ENCODE data around the gene SPIRE1.

The SPIRE1 gene

DNA sequence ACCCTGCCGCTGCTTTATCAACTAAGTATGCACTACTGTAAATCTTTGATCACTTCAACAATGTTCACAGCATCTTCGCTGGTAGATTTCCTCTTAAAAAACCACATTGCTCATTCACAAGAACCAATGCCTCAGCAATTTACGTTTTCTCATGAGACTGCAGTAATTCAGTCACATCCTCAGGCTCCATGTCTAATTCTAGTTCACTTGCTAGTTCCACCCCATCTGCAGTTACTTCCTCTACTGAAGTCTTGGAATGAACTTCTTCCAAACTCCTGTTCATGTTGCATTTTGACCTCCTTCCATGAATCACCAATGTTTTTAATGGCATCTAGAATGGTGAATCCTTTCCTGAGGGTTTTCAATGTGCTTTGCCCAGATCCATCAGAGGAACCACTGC, 214.4 kb downstream of the SPIRE1 start:
- TF ChIP-seq, protein P1, sequence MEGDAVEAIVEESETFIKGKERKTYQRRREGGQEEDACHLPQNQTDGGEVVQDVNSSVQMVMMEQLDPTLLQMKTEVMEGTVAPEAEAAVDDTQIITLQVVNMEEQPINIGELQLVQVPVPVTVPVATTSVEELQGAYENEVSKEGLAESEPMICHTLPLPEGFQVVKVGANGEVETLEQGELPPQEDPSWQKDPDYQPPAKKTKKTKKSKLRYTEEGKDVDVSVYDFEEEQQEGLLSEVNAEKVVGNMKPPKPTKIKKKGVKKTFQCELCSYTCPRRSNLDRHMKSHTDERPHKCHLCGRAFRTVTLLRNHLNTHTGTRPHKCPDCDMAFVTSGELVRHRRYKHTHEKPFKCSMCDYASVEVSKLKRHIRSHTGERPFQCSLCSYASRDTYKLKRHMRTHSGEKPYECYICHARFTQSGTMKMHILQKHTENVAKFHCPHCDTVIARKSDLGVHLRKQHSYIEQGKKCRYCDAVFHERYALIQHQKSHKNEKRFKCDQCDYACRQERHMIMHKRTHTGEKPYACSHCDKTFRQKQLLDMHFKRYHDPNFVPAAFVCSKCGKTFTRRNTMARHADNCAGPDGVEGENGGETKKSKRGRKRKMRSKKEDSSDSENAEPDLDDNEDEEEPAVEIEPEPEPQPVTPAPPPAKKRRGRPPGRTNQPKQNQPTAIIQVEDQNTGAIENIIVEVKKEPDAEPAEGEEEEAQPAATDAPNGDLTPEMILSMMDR (IDR thresholded peaks at IDR 0.05; ENCODE audit: control insufficient read depth, extremely low read depth, insufficient read depth), result no peak
- DNase-seq (ENCODE audit: low read depth), result no peak
- no peak overlapping the region for H3K4me3 ChIP-seq (ENCODE audit: low read depth, low read length)

- DNase-seq (ENCODE audit: low read depth), result no peak
- TF ChIP-seq, protein P1 (IDR thresholded peaks at IDR 0.05; ENCODE audit: control insufficient read depth, extremely low read depth, insufficient read depth), result no peak
- no peak overlapping the region for H3K4me3 ChIP-seq (ENCODE audit: low read depth, low read length)
Observed at GRCh38 chr18:12442946-12443345, 215.0 kb downstream of the SPIRE1 start.

DNA sequence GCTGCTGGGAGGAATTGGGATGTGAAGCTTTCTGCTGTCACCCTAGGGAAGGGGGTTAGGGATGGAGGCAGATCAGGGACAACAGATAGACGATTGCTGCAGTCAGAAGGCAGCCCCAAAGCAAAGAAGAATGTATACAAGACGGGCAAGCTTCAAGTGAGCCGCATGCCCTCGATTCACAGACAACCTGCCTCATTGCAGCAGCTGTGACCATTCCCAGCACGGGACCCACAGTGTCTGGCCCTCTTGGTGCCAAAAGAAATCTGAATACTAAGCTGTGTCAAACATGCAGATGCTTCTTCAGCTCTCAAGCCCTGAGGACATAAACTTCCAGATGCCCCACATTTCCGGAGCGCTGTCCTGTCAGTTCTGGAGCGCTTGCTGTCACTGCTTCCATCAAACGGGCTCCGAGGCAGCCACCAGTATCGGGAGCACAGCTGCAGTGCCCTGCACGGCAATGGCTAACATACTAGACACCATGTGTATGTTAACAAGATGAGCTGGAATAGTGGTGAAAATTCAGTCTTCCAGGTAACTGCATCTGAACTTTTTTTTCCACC, 216.4 kb downstream of the SPIRE1 start:
- no peak for DNase-seq (ENCODE audit: low read depth)
- H3K4me3 ChIP-seq (ENCODE audit: low read depth, low read length), result no peak overlapping the region
- TF ChIP-seq, protein P1 (IDR thresholded peaks at IDR 0.05; ENCODE audit: control insufficient read depth, extremely low read depth, insufficient read depth), result no peak

DNA sequence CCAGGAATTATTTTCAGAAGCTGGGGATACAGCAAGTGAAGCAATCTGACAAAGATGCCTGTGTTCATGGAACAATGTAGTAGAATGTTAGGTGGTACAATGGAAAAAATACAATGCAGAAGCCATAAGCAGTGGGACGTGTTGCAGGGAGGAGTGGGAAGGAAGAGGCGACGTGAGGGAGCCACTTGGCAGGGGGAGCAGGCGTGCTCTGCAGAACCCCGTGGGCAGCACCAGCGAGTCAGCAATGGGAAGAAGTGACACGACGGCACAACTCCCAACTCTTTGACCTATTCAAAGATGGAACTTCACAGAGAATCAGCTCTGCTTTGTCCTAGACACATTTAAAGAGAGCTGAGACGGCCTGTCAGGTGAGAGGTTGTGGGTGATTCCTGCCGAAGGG, 219.7 kb downstream of the SPIRE1 start:
- no peak for DNase-seq (ENCODE audit: low read depth)
- TF ChIP-seq, protein P1 (IDR thresholded peaks at IDR 0.05; ENCODE audit: control insufficient read depth, extremely low read depth, insufficient read depth), result no peak
- no peak overlapping the region for H3K4me3 ChIP-seq (ENCODE audit: low read depth, low read length)

- no peak for DNase-seq (ENCODE audit: low read depth)
- no peak overlapping the region for H3K4me3 ChIP-seq (ENCODE audit: low read depth, low read length)
- TF ChIP-seq, protein P1 (IDR thresholded peaks at IDR 0.05; ENCODE audit: control insufficient read depth, extremely low read depth, insufficient read depth), result no peak
Observed at GRCh38 chr18:12435867-12436266, 222.0 kb downstream of the SPIRE1 start.

DNA sequence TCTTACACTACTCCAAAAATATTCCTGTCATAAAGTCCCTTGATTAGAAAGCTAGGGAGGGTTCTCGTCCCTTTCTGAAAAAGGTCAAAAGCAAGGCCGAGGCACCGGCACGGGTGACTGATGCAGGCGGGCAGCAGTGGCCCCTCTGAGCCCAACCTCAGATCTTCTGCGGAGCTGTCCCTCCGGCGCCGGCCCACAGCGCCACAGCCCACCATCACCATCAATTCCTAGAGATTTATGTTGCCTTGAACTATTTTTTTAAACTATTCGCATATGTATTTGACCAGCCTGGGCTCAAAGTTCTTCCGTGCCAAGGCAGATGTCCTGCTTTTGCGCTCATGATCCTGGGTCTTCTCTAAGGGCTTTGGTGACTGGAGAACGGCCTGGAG, 223.4 kb downstream of the SPIRE1 start:
- TF ChIP-seq, protein P1 (IDR thresholded peaks at IDR 0.05; ENCODE audit: control insufficient read depth, extremely low read depth, insufficient read depth), result no peak
- no peak overlapping the region for H3K4me3 ChIP-seq (ENCODE audit: low read depth, low read length)
- no peak for DNase-seq (ENCODE audit: low read depth)

DNA sequence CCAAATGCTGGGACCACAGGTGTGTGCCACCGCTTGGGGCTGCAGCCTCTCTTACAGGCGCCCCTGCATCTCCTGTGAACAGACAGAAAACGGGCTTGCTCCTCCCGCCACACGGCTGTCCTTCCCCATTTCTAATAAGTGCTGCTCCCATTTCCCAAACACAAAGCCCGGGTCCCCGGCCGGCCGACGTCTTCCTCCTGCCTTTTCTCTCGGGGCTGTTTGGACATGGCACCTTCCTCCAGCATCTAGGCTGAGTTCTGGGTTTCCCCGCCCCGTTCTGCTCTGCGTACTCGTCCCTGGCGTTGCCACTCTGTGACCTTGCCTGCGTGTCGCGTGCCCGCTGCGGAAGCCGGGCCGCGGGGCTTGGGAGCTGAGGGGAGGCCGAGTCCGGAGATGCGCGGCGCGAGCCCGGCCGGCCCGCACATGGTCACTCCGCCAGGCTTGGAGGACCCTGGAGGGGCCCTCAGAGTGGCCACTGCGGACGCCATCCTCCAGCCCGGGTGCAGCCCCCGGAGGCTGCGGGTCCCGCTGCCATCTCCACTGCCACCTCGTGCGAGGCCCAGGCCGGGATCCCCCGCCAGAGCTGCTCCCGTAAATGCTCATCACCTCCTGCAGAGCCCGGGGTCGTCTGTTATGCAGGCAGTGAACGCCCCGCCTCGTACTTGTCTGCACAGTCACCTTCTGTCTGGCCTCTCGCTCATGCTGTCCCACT, 223.9 kb downstream of the SPIRE1 start:
- DNase-seq (ENCODE audit: low read depth), result no peak
- TF ChIP-seq, protein P1 (IDR thresholded peaks at IDR 0.05; ENCODE audit: control insufficient read depth, extremely low read depth, insufficient read depth), result no peak
- no peak overlapping the region for H3K4me3 ChIP-seq (ENCODE audit: low read depth, low read length)

All from LNCaP clone FGC (cell line).